HCT116 (cell line): ENCODE results near the gene TSC22D1. TPM values are rescaled to one million over a fixed set of nuclear protein-coding genes. Genes with fewer than 3 reads are reported as not detected.

Experiments used
- ATAC-seq: fragments of 200-7000 bp; cut with Tn5 transposase; 2 replicates; pipeline ENCODE4 v1.9.1; 2020; ENCODE audit warnings: mild to moderate bottlenecking, moderate library complexity
- BruUV-seq: library from RNA; stranded (reverse); fragments of 400-500 nt; replicated peaks from 2 replicates; lab custom pipeline; 2021; lab: Mats Ljungman, UMichigan
- CTCF ChIA-PET: fragments of 300-600 bp; sonication (Branson Sonifier 250); formaldehyde crosslinking; loops from one replicate; lab custom pipeline; 2021; ENCODE audit warnings: antibody characterized with exemption; lab: Charles Lee
- POLR2A ChIA-PET: fragments of 300-600, 350-600 bp; sonication (Branson Sonifier 250); formaldehyde crosslinking; loops from one replicate; lab custom pipeline; 2021; ENCODE audit warnings: antibody characterized with exemption; lab: Charles Lee
- RAD21 ChIA-PET, 2 experiments: fragments of 300-600 bp; sonication (Branson Sonifier 250); formaldehyde crosslinking; loops; one replicate each; lab custom pipeline; 2023; ENCODE audit warnings: low total read pairs in 2 of 2; ENCODE audit not compliant: uncharacterized antibody in 2 of 2, unreplicated experiment in 2 of 2, low non-redundant PET in 1 of 2; lab: Charles Lee
- DNase-seq: peaks from one replicate; pipeline ENCODE4 v3.0.0-alpha.2; 2010; ENCODE audit warnings: low read depth, low spot score
- H2AFZ ChIP-seq: fragments of 200-600 bp; shearing (Covaris generic), sonication (generic); 2 replicates; pipeline ENCODE4 v1.6.1; 2017; ENCODE audit warnings: low read depth, mixed run types, mixed read lengths, antibody characterized with exemption, low read length; ENCODE audit not compliant: poor library complexity, severe bottlenecking
- H3K27ac ChIP-seq: 2 replicates; pipeline ENCODE4 v1.5.1; 2012; ENCODE audit warnings: low read depth, low read length
- H3K27me3 ChIP-seq: fragments of 200-600 bp; sonication (generic); 2 replicates; pipeline ENCODE4 v1.6.1; 2016; ENCODE audit warnings: mixed run types, low read length, mixed read lengths; ENCODE audit not compliant: insufficient read depth
- H3K36me3 ChIP-seq, 2 experiments: fragments of 200-500 bp in 1 of 2; fragments of 200-600 bp in 1 of 2; sonication (Bioruptor generic) in 1 of 2; sonication (generic) in 1 of 2; 2 replicates each; pipeline versions ENCODE4 v1.5.1 to v1.6.1; 2014 to 2016; ENCODE audit warnings: low read length in 2 of 2, inconsistent platforms in 1 of 2, mixed read lengths in 1 of 2, mixed run types in 1 of 2; ENCODE audit not compliant: insufficient read depth in 2 of 2, control insufficient read depth in 1 of 2
- H3K4me1 ChIP-seq, 2 experiments: fragments of 200-600 bp in 1 of 2; sonication (generic) in 1 of 2; 2 replicates each; pipeline versions ENCODE4 v1.5.1 to v1.6.1; 2012 to 2017; ENCODE audit warnings: low read length in 2 of 2, inconsistent platforms in 1 of 2, mild to moderate bottlenecking in 1 of 2, mixed read lengths in 1 of 2, mixed run types in 1 of 2, moderate library complexity in 1 of 2; ENCODE audit not compliant: insufficient read depth in 2 of 2, control insufficient read depth in 1 of 2
- H3K4me2 ChIP-seq: fragments of 200-600 bp; sonication (generic); 2 replicates; pipeline ENCODE4 v1.6.1; 2017; ENCODE audit warnings: mixed run types, low read length, mixed read lengths
- H3K4me3 ChIP-seq, 2 experiments: fragments of 200-600 bp in 1 of 2; sonication (generic) in 1 of 2; replicated peaks in 1 of 2; 2 replicates each; pipeline ENCODE4 v1.5.1; 2011 to 2016; ENCODE audit warnings: low read length in 2 of 2, control low read depth in 1 of 2, low read depth in 1 of 2, mild to moderate bottlenecking in 1 of 2, mixed read lengths in 1 of 2, mixed run types in 1 of 2
- H3K79me2 ChIP-seq: fragments of 200-600 bp; sonication (generic); 2 replicates; pipeline ENCODE4 v1.6.1; 2017; ENCODE audit warnings: mild to moderate bottlenecking, mixed run types, low read length, moderate library complexity, mixed read lengths; ENCODE audit not compliant: insufficient read depth
- H3K9ac ChIP-seq: fragments of 200-600 bp; sonication (generic); 2 replicates; pipeline ENCODE4 v1.6.1; 2016; ENCODE audit warnings: low read length, mixed read lengths
- H3K9me2 ChIP-seq: fragments of 200-600 bp; sonication (generic), shearing (Covaris generic); 2 replicates; pipeline ENCODE4 v1.6.1; 2017; ENCODE audit warnings: mixed run types, mild to moderate bottlenecking, moderate library complexity; ENCODE audit not compliant: insufficient read depth
- H3K9me3 ChIP-seq, 2 experiments: fragments of 200-500 bp in 1 of 2; fragments of 200-600 bp in 1 of 2; sonication (Bioruptor generic) in 1 of 2; sonication (generic) in 1 of 2; 2 replicates each; pipeline ENCODE4 v1.6.1; 2014 to 2017; ENCODE audit warnings: low read length in 2 of 2, mixed read lengths in 2 of 2, inconsistent platforms in 1 of 2, low read depth in 1 of 2, mild to moderate bottlenecking in 1 of 2, mixed run types in 1 of 2, moderate library complexity in 1 of 2; ENCODE audit not compliant: control insufficient read depth in 1 of 2, insufficient read depth in 1 of 2
- H4K20me1 ChIP-seq: fragments of 200-600 bp; sonication (generic), shearing (Covaris generic); 2 replicates; pipeline ENCODE4 v1.6.1; 2017; ENCODE audit warnings: mixed run types, mild to moderate bottlenecking, moderate library complexity; ENCODE audit not compliant: insufficient read depth
- CTCF ChIP-seq, 3 experiments: fragments of 200-600 bp in 1 of 3; sonication (generic) in 1 of 3; IDR thresholded peaks in 2 of 3; conservative IDR thresholded peaks in 1 of 3; 2 replicates each; pipeline ENCODE4 v1.5.1; 2012 to 2017; ENCODE audit warnings: low read depth in 2 of 3, low read length in 2 of 3, antibody characterized with exemption in 1 of 3, borderline replicate concordance in 1 of 3, control low read depth in 1 of 3, mild to moderate bottlenecking in 1 of 3, mixed read lengths in 1 of 3, mixed run types in 1 of 3, moderate library complexity in 1 of 3; ENCODE audit not compliant: insufficient read depth in 1 of 3
- EGR1 ChIP-seq: IDR thresholded peaks from 2 replicates; pipeline ENCODE4 v1.6.1; 2012; ENCODE audit warnings: low read depth
- ELF1 ChIP-seq: IDR thresholded peaks from 2 replicates; pipeline ENCODE4 v1.6.1; 2012; ENCODE audit warnings: low read depth, borderline replicate concordance
- EZH2phosphoT487 ChIP-seq: fragments of 200-600 bp; IDR thresholded peaks from 2 replicates; pipeline ENCODE4 v1.6.1; 2018; ENCODE audit warnings: antibody characterized with exemption, borderline replicate concordance
- JUND ChIP-seq: IDR thresholded peaks from 2 replicates; pipeline ENCODE4 v1.6.1; 2012
- POLR2A ChIP-seq: IDR thresholded peaks from 2 replicates; pipeline ENCODE4 v1.7.0; 2011; ENCODE audit warnings: borderline replicate concordance; ENCODE audit not compliant: insufficient read depth, insufficient read length; ENCODE audit errors: extremely low read depth
- REST ChIP-seq: IDR thresholded peaks from 2 replicates; pipeline ENCODE4 v1.6.1; 2012; ENCODE audit warnings: low read depth
- SIN3A ChIP-seq: IDR thresholded peaks from 2 replicates; pipeline ENCODE4 v1.6.1; 2012; ENCODE audit warnings: low read depth
- TCF7L2 ChIP-seq: IDR thresholded peaks from 2 replicates; pipeline ENCODE4 v1.7.0; 2011; ENCODE audit warnings: borderline replicate concordance, inconsistent platforms; ENCODE audit not compliant: insufficient read depth, insufficient read length; ENCODE audit errors: extremely low read depth
- ZBTB33 ChIP-seq: IDR thresholded peaks from 2 replicates; pipeline ENCODE4 v1.6.1; 2011; ENCODE audit warnings: mild to moderate bottlenecking, low read length, moderate library complexity; ENCODE audit not compliant: insufficient replicate concordance; ENCODE audit errors: extremely low read depth
- intact Hi-C: fragments of 100-400 bp; cut with micrococcal nuclease; formaldehyde crosslinking; loops from 2 replicates; pipeline ENCODE4 v1.10.0; 2022
- total RNA-seq: library from RNA; stranded (reverse); gene quantifications from one replicate; pipeline ENCODE4 v1.2.1, GENCODE V29; 2021; ENCODE audit not compliant: unreplicated experiment

Gene TSC22D1
- total RNA-seq, 1 experiment from 2014 or later: 268 TPM

GRCh38 chr13:44386913-44387556, 189.1 kb downstream of the TSC22D1 start:
- no TSS peak for BruUV-seq
- Histone ChIP-seq H3K4me1 (no peaks in the 10 kb centered on the region), H2AFZ (no peak overlapping the region), H3K27me3 (no peaks in the 10 kb centered on the region), H3K4me2 (no peak overlapping the region), H3K4me3 (no peak overlapping the region), H3K9me2 (no peaks in the 10 kb centered on the region; the same call in 1 of the 2 replicates), H3K79me2 (no peaks in the 10 kb centered on the region), H4K20me1 (no peaks in the 10 kb centered on the region), H3K9me3 (no peaks in the 10 kb centered on the region), H3K36me3 (no peaks in the 10 kb centered on the region), H3K27ac (no peak overlapping the region), H3K9ac (no peak overlapping the region)
- intact Hi-C loops: no loop called here
- ChIA-PET POLR2A (interaction anchor here (1.4 kb wide), 1 partner anchor 43 kb away, joined by 4 read pairs; no protein-coding TSS in a partner anchor), CTCF (no interaction called here), RAD21 (no interaction called here)
- ATAC-seq (no peak), DNase-seq (no peak)
- TF ChIP-seq ELF1 (no peak), POLR2A (no peak), EGR1 (no peak), EZH2phosphoT487 (no peak), REST (no peak), JUND (no peak)

- ChIA-PET POLR2A (no interaction called here), CTCF (no interaction called here), RAD21 (no interaction called here)
- ATAC-seq (no peak), DNase-seq (no peak)
- Histone ChIP-seq H3K9ac (no peak overlapping the region), H3K4me3 (no peak overlapping the region), H3K36me3 (no peaks in the 10 kb centered on the region), H3K9me2 (no peaks in the 10 kb centered on the region; the same call in 1 of the 2 replicates), H3K4me2 (no peak overlapping the region), H2AFZ (no peak overlapping the region)
- BruUV-seq: no TSS peak
- intact Hi-C loops: no loop called here
- TF ChIP-seq TCF7L2: no peak
- no peak for TF ChIP-seq SIN3A
- no peak for TF ChIP-seq ZBTB33
- no peak for TF ChIP-seq EZH2phosphoT487
- no peak for TF ChIP-seq CTCF (IDR thresholded peaks at IDR 0.05 in 2 of 3, conservative IDR thresholded peaks at IDR 0.05 in 1 of 3; ENCODE audit: borderline replicate concordance in 1 of 3, insufficient read depth in 1 of 3, low read depth in 2 of 3, low read length in 2 of 3)
- no peak for TF ChIP-seq EGR1
- TF ChIP-seq, all 23 proteins: peak for 0
- no peaks in the 10 kb centered on the region for H3K9me3 ChIP-seq
- H3K27ac ChIP-seq: no peak overlapping the region
- H3K4me1 ChIP-seq: 0 out of 4 replicates have a peak, but pooled peaks cover 0 to under 1% of the 10 kb centered on the region in 2 experiments
- no peaks in the 10 kb centered on the region for H3K27me3 ChIP-seq
- no peaks in the 10 kb centered on the region for H4K20me1 ChIP-seq
- no peaks in the 10 kb centered on the region for H3K79me2 ChIP-seq
These were observed 190.3 kb downstream of the TSC22D1 start for GRCh38 chr13:44385847-44386246.
